ENCODE results near the gene CHIT1.

Gene CHIT1

DNA sequence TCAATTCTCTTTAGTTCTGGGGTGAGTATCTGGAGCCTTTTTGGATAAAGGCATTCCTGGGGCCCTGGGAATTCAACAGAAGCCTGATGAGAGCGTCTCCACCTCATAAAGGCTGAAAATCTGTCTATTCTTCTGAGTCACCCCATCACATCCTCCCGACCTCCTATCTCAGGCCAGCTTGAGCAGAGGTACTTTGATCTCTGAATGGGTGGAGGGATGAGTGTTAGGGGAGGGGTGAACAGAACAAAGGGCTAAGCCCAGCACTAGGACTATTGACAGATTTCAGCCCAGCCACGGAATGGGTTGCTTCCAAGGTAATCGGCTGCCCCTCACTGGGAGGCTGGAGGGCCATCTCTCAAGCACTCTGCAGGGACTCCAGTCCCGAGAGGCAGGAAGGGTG is 51.4 kb downstream of the CHIT1 start:
- no peak overlapping the region for H3K27ac ChIP-seq

DNA sequence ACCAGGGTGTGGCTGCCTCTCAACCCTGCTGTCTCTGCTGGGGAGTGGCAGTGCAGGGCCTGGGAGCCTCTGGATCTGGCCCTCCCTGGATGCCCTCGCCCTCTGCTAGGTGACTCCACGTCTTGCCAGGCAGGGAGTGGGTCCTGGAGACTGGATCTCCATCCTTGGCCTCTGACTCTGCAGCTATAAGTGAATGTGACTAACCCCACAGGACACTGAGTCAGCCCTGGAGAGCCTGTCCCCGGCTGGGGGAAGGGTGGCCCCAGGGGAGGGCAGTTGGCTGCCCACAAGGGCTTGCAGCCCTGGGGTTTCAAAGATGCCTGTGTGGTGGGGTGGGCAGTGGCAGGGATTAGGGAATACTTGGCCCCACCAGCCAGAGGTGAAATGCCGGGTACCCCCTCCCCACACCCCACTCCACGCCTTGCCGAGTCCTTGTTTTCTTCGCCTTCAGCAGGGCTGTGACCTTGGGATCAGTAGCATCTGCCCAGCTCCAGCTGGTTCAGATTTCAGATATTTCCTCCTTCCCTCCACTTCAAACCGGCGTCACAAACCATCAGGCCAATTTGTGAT is 51.9 kb downstream of the CHIT1 start:
- TF ChIP-seq, protein P1, sequence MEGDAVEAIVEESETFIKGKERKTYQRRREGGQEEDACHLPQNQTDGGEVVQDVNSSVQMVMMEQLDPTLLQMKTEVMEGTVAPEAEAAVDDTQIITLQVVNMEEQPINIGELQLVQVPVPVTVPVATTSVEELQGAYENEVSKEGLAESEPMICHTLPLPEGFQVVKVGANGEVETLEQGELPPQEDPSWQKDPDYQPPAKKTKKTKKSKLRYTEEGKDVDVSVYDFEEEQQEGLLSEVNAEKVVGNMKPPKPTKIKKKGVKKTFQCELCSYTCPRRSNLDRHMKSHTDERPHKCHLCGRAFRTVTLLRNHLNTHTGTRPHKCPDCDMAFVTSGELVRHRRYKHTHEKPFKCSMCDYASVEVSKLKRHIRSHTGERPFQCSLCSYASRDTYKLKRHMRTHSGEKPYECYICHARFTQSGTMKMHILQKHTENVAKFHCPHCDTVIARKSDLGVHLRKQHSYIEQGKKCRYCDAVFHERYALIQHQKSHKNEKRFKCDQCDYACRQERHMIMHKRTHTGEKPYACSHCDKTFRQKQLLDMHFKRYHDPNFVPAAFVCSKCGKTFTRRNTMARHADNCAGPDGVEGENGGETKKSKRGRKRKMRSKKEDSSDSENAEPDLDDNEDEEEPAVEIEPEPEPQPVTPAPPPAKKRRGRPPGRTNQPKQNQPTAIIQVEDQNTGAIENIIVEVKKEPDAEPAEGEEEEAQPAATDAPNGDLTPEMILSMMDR (conservative IDR thresholded peaks at IDR 0.05): no peak
- TF ChIP-seq ZFX (IDR thresholded peaks at IDR 0.05): no peak
- H3K27ac ChIP-seq: no peak overlapping the region

More for the DNA sequence above, 51.4 kb downstream of the CHIT1 start:
- TF ChIP-seq ZFX (IDR thresholded peaks at IDR 0.05): no peak
- TF ChIP-seq, protein P1 (conservative IDR thresholded peaks at IDR 0.05): no peak

DNA sequence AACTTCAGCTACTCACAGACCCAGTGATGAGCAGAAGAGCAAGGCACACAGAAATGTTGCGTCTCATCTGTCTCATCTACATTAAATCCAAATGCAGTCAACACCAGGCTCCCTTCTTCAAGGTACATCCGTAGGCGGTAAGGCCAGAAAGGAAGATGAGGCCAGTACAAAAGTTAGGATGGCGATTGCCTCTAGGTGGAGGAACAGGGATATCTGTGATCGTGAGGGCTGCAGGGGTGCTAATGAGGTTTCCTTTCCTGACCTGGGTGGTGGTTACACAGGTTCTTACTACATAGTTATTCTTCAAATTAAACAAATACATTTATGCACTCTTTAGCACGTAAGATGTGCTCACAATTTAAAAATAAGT is 52.5 kb downstream of the CHIT1 start:
- TF ChIP-seq, protein P1 (conservative IDR thresholded peaks at IDR 0.05): no peak
- no peak for TF ChIP-seq ZFX (IDR thresholded peaks at IDR 0.05)
- H3K27ac ChIP-seq: no peak overlapping the region

DNA sequence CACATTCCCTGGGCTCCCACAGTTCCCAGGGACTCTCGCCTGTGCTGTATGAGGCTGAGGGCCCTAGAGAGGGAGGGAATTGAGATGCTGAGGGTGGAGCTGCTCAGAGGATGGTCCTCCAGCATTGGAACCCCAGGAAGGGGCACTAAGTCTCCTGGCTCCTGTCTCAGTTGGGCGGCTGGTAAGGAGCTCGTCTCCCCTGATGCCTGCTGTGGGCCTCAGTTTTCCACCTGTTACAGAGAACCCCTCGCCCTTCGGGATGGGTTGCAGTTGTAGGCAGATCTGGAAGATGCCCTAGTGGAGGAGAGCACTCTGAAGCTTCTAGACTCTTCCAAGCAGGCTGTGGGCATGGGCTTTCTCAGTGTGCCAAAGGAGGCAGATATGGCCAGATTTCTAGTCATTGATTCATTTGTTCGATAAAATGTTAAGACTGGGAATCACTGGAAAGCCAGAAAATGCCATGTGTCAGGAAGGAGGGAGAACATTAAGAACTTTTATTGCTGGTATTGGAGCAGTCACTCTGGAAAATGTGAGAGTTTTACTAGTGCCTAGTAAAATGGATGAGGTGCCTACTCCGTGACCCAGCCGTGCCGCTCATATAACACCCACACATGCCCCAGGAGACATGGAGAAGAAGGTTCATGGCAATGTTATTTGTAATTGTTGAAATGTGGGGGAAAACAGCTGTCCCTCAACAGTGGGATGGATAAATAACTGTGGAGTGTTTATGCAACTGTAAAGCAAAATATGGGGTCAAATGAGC is 53.0 kb downstream of the CHIT1 start:
- H3K27ac ChIP-seq: no peak overlapping the region

DNA sequence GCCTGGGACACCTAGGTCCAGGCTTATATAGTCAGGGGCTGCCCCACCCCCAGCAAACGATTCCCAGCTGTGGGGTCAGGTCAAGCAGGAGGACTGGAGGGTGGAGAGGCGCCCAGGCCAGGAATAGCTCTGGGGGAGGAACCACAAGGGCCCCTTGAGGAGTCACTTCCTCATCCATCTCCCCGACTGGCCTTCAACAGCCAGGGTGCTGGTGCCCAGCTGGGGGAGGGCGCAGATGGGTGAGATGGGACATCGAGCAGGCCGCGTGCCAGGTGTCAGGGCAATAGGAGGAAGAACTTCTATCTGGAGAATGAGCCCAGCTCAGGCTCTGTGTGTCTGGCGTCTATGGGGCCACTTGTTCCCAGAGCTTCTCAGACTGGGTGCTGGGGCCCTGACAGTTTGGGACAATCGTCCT is 53.6 kb downstream of the CHIT1 start:
- TF ChIP-seq, protein P1 (conservative IDR thresholded peaks at IDR 0.05): no peak
- TF ChIP-seq ZFX (IDR thresholded peaks at IDR 0.05): no peak
- H3K27ac ChIP-seq: no peak overlapping the region

More for the DNA sequence above, 53.0 kb downstream of the CHIT1 start:
- no peak for TF ChIP-seq ZFX (IDR thresholded peaks at IDR 0.05)
- TF ChIP-seq, protein P1 (conservative IDR thresholded peaks at IDR 0.05): no peak

DNA sequence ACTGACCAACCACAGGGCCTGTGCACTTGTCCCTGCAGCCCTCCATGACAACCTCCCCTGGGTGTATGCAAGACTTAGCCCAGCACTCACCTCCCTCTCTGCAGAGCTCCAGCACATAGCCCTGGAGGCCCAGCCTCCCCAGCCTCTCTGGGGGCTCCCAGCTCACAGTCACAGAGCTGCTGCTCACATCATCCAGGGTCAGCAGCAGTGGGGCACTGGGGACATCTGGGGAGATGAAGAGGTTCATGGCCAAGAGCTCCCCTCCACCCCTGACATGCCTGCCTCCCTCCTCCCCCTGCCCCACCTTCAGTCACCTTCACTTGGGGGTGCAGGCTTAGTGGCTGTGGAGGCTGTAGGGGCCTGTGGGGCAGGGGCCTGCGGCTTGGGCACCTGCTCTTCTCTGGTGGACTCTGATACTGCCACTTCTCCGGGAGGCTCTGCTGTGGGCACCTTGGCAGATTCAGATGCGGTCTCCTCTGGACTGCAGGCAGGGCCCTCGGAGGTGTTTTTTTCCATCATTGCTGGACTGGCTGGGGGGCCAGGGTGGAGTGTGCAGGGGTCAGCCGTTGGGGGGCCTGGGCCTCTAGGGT is 54.1 kb downstream of the CHIT1 start, which contains the start of gene MYBPH:
MYBPH (minus strand) TSS at position 590 of the 590 bp plus-strand sequence; CDS start at position 519, 71 bp downstream.
- no peak for TF ChIP-seq ZFX (IDR thresholded peaks at IDR 0.05)
- TF ChIP-seq, protein P1 (conservative IDR thresholded peaks at IDR 0.05): no peak
- no peak within 1 kb of the TSS for H3K27ac ChIP-seq

Data from C4-2B (cell line).